Measurements from ENCODE around the gene GUK1. TPM values are rescaled to one million over a fixed set of nuclear protein-coding genes. Genes with fewer than 3 reads are reported as not detected.

Gene GUK1
- total and polyA plus RNA-seq, 4 donors = 158 to 476 (median 307) TPM

- 0% methylated on average over 54 to 93 of the region's 93 CpGs for WGBS, 2 donors
- Histone ChIP-seq H3K36me3 (ENCODE audit: control insufficient read depth in 4 of 4, insufficient read depth in 4 of 4, low read length in 4 of 4) (peaks cover 0 to 5% (median 0%) of the 10 kb centered on the region in 4 donors), H3K4me1 (ENCODE audit: control insufficient read depth in 5 of 5, insufficient read depth in 5 of 5, low read length in 5 of 5) (peaks cover 0 to 27% (median 12%) of the 10 kb centered on the region in 5 donors), H3K27ac (ENCODE audit: low read depth in 1 of 2, low read length in 1 of 2) (peak within 1 kb of the TSS; percentile 98 to 100), H3K27me3 (ENCODE audit: control insufficient read depth in 3 of 3, insufficient read depth in 3 of 3, low read length in 2 of 3) (peaks cover 0 to 16% (median 9%) of the 10 kb centered on the region in 3 donors), H3K9me3 (ENCODE audit: control insufficient read depth in 4 of 4, insufficient read depth in 3 of 4, low read length in 3 of 4) (no peaks in the 10 kb centered on the region), H3K9ac (ENCODE audit: insufficient read depth in 1 of 2, low read length in 2 of 2) (peak within 1 kb of the TSS; percentile 92 to 94), H3K4me3 (peak within 1 kb of the TSS; percentile 66)
- ATAC-seq (ENCODE audit: insufficient read depth, low FRiP score) (peak; percentile 91), DNase-seq (peak; percentile 99 to 100 (median 99))
- peak; percentile 80 for TF ChIP-seq CTCF (IDR thresholded peaks at IDR 0.05; ENCODE audit: control extremely low read depth, extremely low read depth)
These were observed 25.5 kb downstream of the GUK1 start, which contains the start of gene IBA57 for GRCh38 chr1:228165372-228166169. Gene IBA57 (plus strand): TSS chr1:228165804. CDS start chr1:228165817, 13 bp downstream.

- peak; percentile 1 for ATAC-seq (ENCODE audit: insufficient read depth, low FRiP score)
- Histone ChIP-seq H3K9me3 (ENCODE audit: control insufficient read depth in 4 of 4, insufficient read depth in 3 of 4, low read length in 3 of 4) (no peaks in the 10 kb centered on the region), H3K27ac (ENCODE audit: low read depth in 1 of 2, low read length in 1 of 2) (peak overlapping the region; percentile 98 to 100), H3K4me1 (ENCODE audit: control insufficient read depth in 5 of 5, insufficient read depth in 5 of 5, low read length in 5 of 5) (peaks cover 0 to 27% (median 12%) of the 10 kb centered on the region in 5 donors), H3K9ac (ENCODE audit: insufficient read depth in 1 of 2, low read length in 2 of 2) (peak overlapping the region; percentile 92 to 94), H3K36me3 (ENCODE audit: control insufficient read depth in 4 of 4, insufficient read depth in 4 of 4, low read length in 4 of 4) (peaks cover 0 to 5% (median 0%) of the 10 kb centered on the region in 4 donors), H3K27me3 (ENCODE audit: control insufficient read depth in 3 of 3, insufficient read depth in 3 of 3, low read length in 2 of 3) (peaks cover 0 to 8% (median 7%) of the 10 kb centered on the region in 3 donors), H3K4me3 (peak overlapping the region; percentile 66)
- 10 to 19% methylated on average over 26 of the region's 26 CpGs for WGBS, 2 donors
- DNase-seq = peak; percentile 74 to 76 (median 75)
- TF ChIP-seq CTCF (IDR thresholded peaks at IDR 0.05; ENCODE audit: control extremely low read depth, extremely low read depth) = no peak
These were observed 26.3 kb downstream of the GUK1 start for GRCh38 chr1:228166170-228166936.

GRCh38 chr1:228168563-228169270 is 28.6 kb downstream of the GUK1 start:
- Histone ChIP-seq H3K27ac (ENCODE audit: low read depth in 1 of 2, low read length in 1 of 2) (no peak overlapping the region), H3K4me1 (ENCODE audit: control insufficient read depth in 5 of 5, insufficient read depth in 5 of 5, low read length in 5 of 5) (peaks cover 0 to 18% (median 5%) of the 10 kb centered on the region in 5 donors), H3K9ac (ENCODE audit: insufficient read depth in 1 of 2, low read length in 2 of 2) (no peak overlapping the region), H3K27me3 (ENCODE audit: control insufficient read depth in 3 of 3, insufficient read depth in 3 of 3, low read length in 2 of 3) (no peaks in the 10 kb centered on the region), H3K36me3 (ENCODE audit: control insufficient read depth in 4 of 4, insufficient read depth in 4 of 4, low read length in 4 of 4) (peaks cover 0 to 7% (median 0%) of the 10 kb centered on the region in 4 donors), H3K4me3 (no peak overlapping the region), H3K9me3 (ENCODE audit: control insufficient read depth in 4 of 4, insufficient read depth in 3 of 4, low read length in 3 of 4) (no peaks in the 10 kb centered on the region)
- no peak for TF ChIP-seq CTCF (IDR thresholded peaks at IDR 0.05; ENCODE audit: control extremely low read depth, extremely low read depth)
- ATAC-seq (ENCODE audit: insufficient read depth, low FRiP score) (no peak), DNase-seq (no peak)
- WGBS, 2 donors = 87 to 88% methylated on average over 12 of the region's 12 CpGs
